H9 (cell line): ENCODE data around the gene ACKR1. TPM values are rescaled to one million over a fixed set of nuclear protein-coding genes. Genes with fewer than 3 reads are reported as not detected.
A peak's percentile ranks its signal among the peaks of the same experiment; 100 is the strongest.

Experiments
- DNase-seq: peaks from one replicate; pipeline ENCODE4 v3.0.0-alpha.2; 2017
- H2AFZ ChIP-seq: one replicate; pipeline ENCODE4 v1.6.1; 2013; ENCODE audit warnings: mild to moderate bottlenecking, low read length, control low read depth, moderate library complexity
- H2AK5ac ChIP-seq: 2 replicates; pipeline ENCODE4 v1.6.1; 2013; ENCODE audit warnings: low read length, control low read depth, mixed read lengths; ENCODE audit not compliant: insufficient read length
- H2BK120ac ChIP-seq: one replicate; pipeline ENCODE4 v1.6.1; 2013; ENCODE audit warnings: low read depth, mild to moderate bottlenecking, low read length, control low read depth, inconsistent platforms; ENCODE audit not compliant: poor library complexity, severe bottlenecking
- H2BK12ac ChIP-seq: 2 replicates; pipeline ENCODE4 v1.6.1; 2013; ENCODE audit warnings: low read length, control low read depth, mixed read lengths, low read depth; ENCODE audit not compliant: insufficient read length
- H2BK15ac ChIP-seq: 2 replicates; pipeline ENCODE4 v1.6.1; 2013; ENCODE audit warnings: low read depth, low read length, control low read depth
- H2BK20ac ChIP-seq: one replicate; pipeline ENCODE4 v1.6.1; 2013; ENCODE audit warnings: low read depth, mild to moderate bottlenecking, low read length, control low read depth, inconsistent platforms; ENCODE audit not compliant: poor library complexity, severe bottlenecking
- H2BK5ac ChIP-seq: 2 replicates; pipeline ENCODE4 v1.6.1; 2013; ENCODE audit warnings: low read length, control low read depth, mixed read lengths; ENCODE audit not compliant: insufficient read length
- H3K14ac ChIP-seq: 2 replicates; pipeline ENCODE4 v1.6.1; 2013; ENCODE audit warnings: low read length, control low read depth; ENCODE audit not compliant: insufficient read depth
- H3K18ac ChIP-seq: 2 replicates; pipeline ENCODE4 v1.6.1; 2013; ENCODE audit warnings: low read depth, mild to moderate bottlenecking, mixed read lengths, low read length, control low read depth; ENCODE audit not compliant: insufficient read length
- H3K23ac ChIP-seq: 2 replicates; pipeline ENCODE4 v1.6.1; 2013; ENCODE audit warnings: low read length, control low read depth, mixed read lengths, low read depth; ENCODE audit not compliant: insufficient read length
- H3K23me2 ChIP-seq: 2 replicates; pipeline ENCODE4 v1.6.1; 2013; ENCODE audit warnings: low read depth, mild to moderate bottlenecking, mixed read lengths, low read length, control low read depth; ENCODE audit not compliant: insufficient read length, poor library complexity, severe bottlenecking
- H3K27ac ChIP-seq: 2 replicates; pipeline ENCODE4 v1.5.1; 2013; ENCODE audit warnings: low read length, control low read depth, mixed read lengths, low read depth; ENCODE audit not compliant: insufficient read length
- H3K27me3 ChIP-seq: 2 replicates; pipeline ENCODE4 v1.6.1; 2013; ENCODE audit warnings: low read length, control low read depth, inconsistent platforms; ENCODE audit not compliant: insufficient read depth
- H3K4ac ChIP-seq: 2 replicates; pipeline ENCODE4 v1.6.1; 2013; ENCODE audit warnings: low read depth, mild to moderate bottlenecking, control low read depth, inconsistent platforms, low read length, moderate library complexity
- H3K4me1 ChIP-seq: 2 replicates; pipeline ENCODE4 v1.6.1; 2013; ENCODE audit warnings: low read length, control low read depth, inconsistent platforms; ENCODE audit not compliant: insufficient read depth
- H3K4me2 ChIP-seq: 2 replicates; pipeline ENCODE4 v1.6.1; 2013; ENCODE audit warnings: low read length, control low read depth, mixed read lengths; ENCODE audit not compliant: insufficient read length, insufficient read depth
- H3K56ac ChIP-seq: 2 replicates; pipeline ENCODE4 v1.6.1; 2013; ENCODE audit warnings: low read depth, mild to moderate bottlenecking, mixed read lengths, low read length, control low read depth; ENCODE audit not compliant: insufficient read length
- H3K79me1 ChIP-seq: 2 replicates; pipeline ENCODE4 v1.6.1; 2013; ENCODE audit warnings: low read depth, mild to moderate bottlenecking, moderate library complexity, low read length, control low read depth, inconsistent platforms; ENCODE audit not compliant: insufficient read depth, poor library complexity, severe bottlenecking
- H3K79me2 ChIP-seq: 2 replicates; pipeline ENCODE4 v1.6.1; 2013; ENCODE audit warnings: low read length, control low read depth, inconsistent platforms; ENCODE audit not compliant: insufficient read depth
- H3K9ac ChIP-seq: 2 replicates; pipeline ENCODE4 v1.6.1; 2013; ENCODE audit warnings: low read length, control low read depth, mixed read lengths; ENCODE audit not compliant: insufficient read length; ENCODE audit errors: extremely low read depth
- H3K9me3 ChIP-seq: one replicate; pipeline ENCODE4 v1.6.1; 2013; ENCODE audit warnings: low read depth, low read length, inconsistent platforms; ENCODE audit not compliant: control insufficient read depth
- H3T11ph ChIP-seq: one replicate; pipeline ENCODE4 v1.6.1; 2013; ENCODE audit warnings: mild to moderate bottlenecking, low read length, control low read depth, inconsistent platforms
- H4K20me1 ChIP-seq: one replicate; pipeline ENCODE4 v1.6.1; 2013; ENCODE audit not compliant: control insufficient read depth, insufficient read length, insufficient read depth
- H4K5ac ChIP-seq: 2 replicates; pipeline ENCODE4 v1.6.1; 2013; ENCODE audit warnings: low read depth, mild to moderate bottlenecking, mixed read lengths, low read length, control low read depth; ENCODE audit not compliant: insufficient read length
- H4K8ac ChIP-seq: replicated peaks from 2 replicates; pipeline ENCODE4 v1.6.1; 2013; ENCODE audit warnings: low read length, control low read depth, mixed read lengths, low read depth; ENCODE audit not compliant: insufficient read length
- H4K91ac ChIP-seq: 2 replicates; pipeline ENCODE4 v1.6.1; 2013; ENCODE audit warnings: low read depth, mild to moderate bottlenecking, moderate library complexity, mixed read lengths, low read length, control low read depth; ENCODE audit not compliant: insufficient read length
- H3K27ac Mint-ChIP-seq, 3 experiments: 2 replicates in 2 of 3; 3 replicates in 1 of 3; pipeline ENCODE4 v1.8.0; 2020 to 2021; ENCODE audit warnings: mixed read lengths in 3 of 3, mild to moderate bottlenecking in 1 of 3, moderate library complexity in 1 of 3
- H3K27me3 Mint-ChIP-seq: 2 replicates; pipeline ENCODE4 v1.8.0; 2021; ENCODE audit warnings: low read depth, mild to moderate bottlenecking, moderate library complexity, mixed read lengths
- H3K36me3 Mint-ChIP-seq, 3 experiments: 2 replicates in 2 of 3; 3 replicates in 1 of 3; pipeline ENCODE4 v1.8.0; 2020 to 2021; ENCODE audit warnings: low read depth in 3 of 3, mixed read lengths in 3 of 3; ENCODE audit not compliant: insufficient read depth in 1 of 3
- H3K4me1 Mint-ChIP-seq, 2 experiments: 2 replicates each; pipeline ENCODE4 v1.8.0; 2020; ENCODE audit warnings: mixed read lengths in 2 of 2
- H3K4me3 Mint-ChIP-seq, 2 experiments: 2 replicates in 1 of 2; 3 replicates in 1 of 2; pipeline ENCODE4 v1.8.0; 2020 to 2021; ENCODE audit warnings: mild to moderate bottlenecking in 2 of 2, mixed read lengths in 2 of 2, moderate library complexity in 1 of 2
- H3K9me3 Mint-ChIP-seq, 2 experiments: 2 replicates in 1 of 2; 3 replicates in 1 of 2; pipeline ENCODE4 v1.8.0; 2020; ENCODE audit warnings: mild to moderate bottlenecking in 2 of 2, mixed read lengths in 2 of 2, moderate library complexity in 1 of 2
- CTCF ChIP-seq: fragments of 200-600 bp; sonication (generic); conservative IDR thresholded peaks from 3 replicates; pipeline ENCODE4 v1.8.0; 2021; ENCODE audit warnings: antibody characterized with exemption, mild to moderate bottlenecking
- WGBS: extraction: QIAGEN DNeasy Blood & Tissue Kit; methylation state at CpG from one replicate; pipeline ENCODE4 v1.1.7; 2013; ENCODE audit warnings: missing lambda C conversion rate, low lambda C conversion rate, mixed read lengths; ENCODE audit not compliant: insufficient read length; ENCODE audit errors: extremely low coverage; 5-methylcytosine and 5-hydroxymethylcytosine counted together
- total RNA-seq: library from RNA; stranded (reverse); gene quantifications from 2 replicates; pipeline ENCODE4 v1.2.1, GENCODE V29; 2021

The ACKR1 gene
- total RNA-seq, 1 experiment from 2014 or later, result 0.26 TPM

- Histone ChIP-seq H3K9me3 (no peaks in the 10 kb centered on the region), H4K20me1 (no peaks in the 10 kb centered on the region), H4K5ac (no peak overlapping the region), H2BK120ac (no peak overlapping the region), H3K23ac (no peak overlapping the region), H2BK15ac (no peak overlapping the region), H3K79me2 (no peaks in the 10 kb centered on the region), H4K91ac (no peak overlapping the region), H3K23me2 (no peaks in the 10 kb centered on the region), H3K14ac (no peak overlapping the region), H3K4me2 (no peak overlapping the region), H4K8ac (no peak overlapping the region), H3K18ac (no peak overlapping the region), H3K79me1 (no peaks in the 10 kb centered on the region), H2BK20ac (no peak overlapping the region), H2AFZ (no peak overlapping the region), H2BK12ac (no peak overlapping the region), H3K27me3 (no peaks in the 10 kb centered on the region), H3K4me1 (no peaks in the 10 kb centered on the region), H2AK5ac (no peak overlapping the region), H3K56ac (no peak overlapping the region), H2BK5ac (no peak overlapping the region), H3K4ac (no peak overlapping the region), H3K9ac (no peak overlapping the region), H3T11ph (no peak overlapping the region), H3K27ac (no peak overlapping the region)
- H3K4me1 Mint-ChIP-seq, result peaks cover 17 to 26% of the 10 kb centered on the region in 2 experiments
- no peaks in the 10 kb centered on the region for H3K9me3 Mint-ChIP-seq
- WGBS, result no CpG with 5 or more reads among the region's 4 CpGs
- H3K4me3 Mint-ChIP-seq, result no peak overlapping the region
- no peaks in the 10 kb centered on the region; the same call in 1 of the 2 replicates for H3K27me3 Mint-ChIP-seq
- TF ChIP-seq CTCF, result no peak
- H3K27ac Mint-ChIP-seq, result peak overlapping the region in 1 of 3 experiments; percentile 27; a peak in 2 of 7 replicates
- no peaks in the 10 kb centered on the region for H3K36me3 Mint-ChIP-seq
- no peak for DNase-seq
Measured at GRCh38 chr1:159181328-159182024, 23.2 kb upstream of the ACKR1 start.
